Uterus (tissue), 2 donors: ENCODE results near the gene MTHFR.

Source experiments
- POLR2A ChIP-seq, 2 donors: fragments of 450-650 bp; IDR thresholded peaks; one replicate each; pipeline ENCODE4 v1.6.1; 2016; ENCODE audit warnings: antibody characterized with exemption in 2 of 2, mild to moderate bottlenecking in 1 of 2, moderate library complexity in 1 of 2
- TF ChIP-seq, protein P1 (sequence below), 4 experiments: fragments of 200-600 bp in 2 of 4; fragments of 450-650 bp in 2 of 4; sonication (generic) in 2 of 4; IDR thresholded peaks; one replicate each; pipeline ENCODE4 v1.5.1; 2016 to 2019; ENCODE audit warnings: antibody characterized with exemption in 4 of 4, mild to moderate bottlenecking in 2 of 4, moderate library complexity in 1 of 4

DNA sequence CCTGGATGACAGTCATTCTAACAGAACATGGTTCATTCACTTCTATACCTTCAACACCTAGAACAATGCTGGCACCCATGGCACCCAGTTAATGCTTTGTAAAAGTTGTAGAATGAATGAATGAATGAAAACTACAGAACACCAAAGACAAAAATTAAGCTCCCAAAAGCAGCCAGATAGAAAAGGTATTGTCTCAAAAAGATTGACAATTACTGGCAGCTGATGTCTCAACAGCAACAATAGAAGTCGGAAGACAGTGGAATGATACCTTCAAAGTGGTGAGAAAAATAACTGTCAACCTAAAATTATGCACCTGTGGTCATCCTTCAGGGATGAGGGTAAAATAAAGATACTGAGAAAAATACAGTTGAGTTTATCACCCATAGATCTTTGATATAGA, 48.7 kb downstream of the MTHFR start:
- TF ChIP-seq, protein P1, sequence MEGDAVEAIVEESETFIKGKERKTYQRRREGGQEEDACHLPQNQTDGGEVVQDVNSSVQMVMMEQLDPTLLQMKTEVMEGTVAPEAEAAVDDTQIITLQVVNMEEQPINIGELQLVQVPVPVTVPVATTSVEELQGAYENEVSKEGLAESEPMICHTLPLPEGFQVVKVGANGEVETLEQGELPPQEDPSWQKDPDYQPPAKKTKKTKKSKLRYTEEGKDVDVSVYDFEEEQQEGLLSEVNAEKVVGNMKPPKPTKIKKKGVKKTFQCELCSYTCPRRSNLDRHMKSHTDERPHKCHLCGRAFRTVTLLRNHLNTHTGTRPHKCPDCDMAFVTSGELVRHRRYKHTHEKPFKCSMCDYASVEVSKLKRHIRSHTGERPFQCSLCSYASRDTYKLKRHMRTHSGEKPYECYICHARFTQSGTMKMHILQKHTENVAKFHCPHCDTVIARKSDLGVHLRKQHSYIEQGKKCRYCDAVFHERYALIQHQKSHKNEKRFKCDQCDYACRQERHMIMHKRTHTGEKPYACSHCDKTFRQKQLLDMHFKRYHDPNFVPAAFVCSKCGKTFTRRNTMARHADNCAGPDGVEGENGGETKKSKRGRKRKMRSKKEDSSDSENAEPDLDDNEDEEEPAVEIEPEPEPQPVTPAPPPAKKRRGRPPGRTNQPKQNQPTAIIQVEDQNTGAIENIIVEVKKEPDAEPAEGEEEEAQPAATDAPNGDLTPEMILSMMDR (IDR thresholded peaks at IDR 0.05), result no peak
- TF ChIP-seq POLR2A (IDR thresholded peaks at IDR 0.05), result no peak
